GM12864 (cell line): ENCODE data around the gene CDK5R1.

ENCODE experiments used
- DNase-seq: peaks from one replicate; pipeline ENCODE4 v3.0.0-alpha.2; 2011; ENCODE audit warnings: low read depth
- H3K4me3 ChIP-seq: 2 replicates; pipeline ENCODE4 v1.5.1; 2011; ENCODE audit warnings: mild to moderate bottlenecking, low read depth, low read length, control low read depth
- CTCF ChIP-seq: IDR thresholded peaks from 2 replicates; pipeline ENCODE4 v1.5.1; 2011; ENCODE audit warnings: low read depth, mild to moderate bottlenecking, moderate library complexity, low read length, control low read depth, inconsistent platforms; ENCODE audit errors: missing control alignments

CDK5R1 gene

GRCh38 chr17:32504166-32504990 lies 17.6 kb downstream of the CDK5R1 start:
- DNase-seq = no peak
- no peak overlapping the region; the same call in 1 of the 2 replicates for H3K4me3 ChIP-seq

GRCh38 chr17:32508926-32509325 lies 22.1 kb downstream of the CDK5R1 start:
- no peak overlapping the region for H3K4me3 ChIP-seq
- TF ChIP-seq CTCF = no peak
- no peak for DNase-seq

More at GRCh38 chr17:32504166-32504990, 17.6 kb downstream of the CDK5R1 start:
- no peak for TF ChIP-seq CTCF

GRCh38 chr17:32510466-32510865 lies 23.7 kb downstream of the CDK5R1 start:
- DNase-seq = no peak
- no peak for TF ChIP-seq CTCF
- no peak overlapping the region for H3K4me3 ChIP-seq

- no peak overlapping the region; the same call in 1 of the 2 replicates for H3K4me3 ChIP-seq
- no peak for TF ChIP-seq CTCF
- no peak for DNase-seq
Measured at GRCh38 chr17:32512328-32512727, 25.5 kb downstream of the CDK5R1 start.

- no peak overlapping the region for H3K4me3 ChIP-seq
- no peak for TF ChIP-seq CTCF
- no peak for DNase-seq
Measured at GRCh38 chr17:32513579-32513978, 26.8 kb downstream of the CDK5R1 start.

- no peak overlapping the region for H3K4me3 ChIP-seq
- TF ChIP-seq CTCF = no peak
- DNase-seq = no peak
Measured at GRCh38 chr17:32514606-32515005, 27.8 kb downstream of the CDK5R1 start.
